NCI-H2107 treated with DMSO at 0.1 percent for 48 hours (cell line): ENCODE results near the gene RHBDD1.
"Not testable (repeated sequence)": the region's sequence is repeated elsewhere in the genome, so short reads cannot be mapped to it uniquely, and the experiment has no call there.

Source experiments
- DNase-seq: peaks from one replicate; lab custom pipeline; 2025; ENCODE audit not compliant: unreplicated experiment; lab: John Stamatoyannopoulos, UW

RHBDD1 gene

GRCh38 chr2:226839951-226840350 lies 4.1 kb downstream of the RHBDD1 start:
- DNase-seq: no peak

GRCh38 chr2:226843001-226843400 lies 7.1 kb downstream of the RHBDD1 start:
- not testable (repeated sequence) for DNase-seq

- DNase-seq: no peak
Measured at GRCh38 chr2:226845386-226846116, 9.7 kb downstream of the RHBDD1 start.

GRCh38 chr2:226847090-226847489 lies 11.2 kb downstream of the RHBDD1 start:
- no peak for DNase-seq

- no peak for DNase-seq
Measured at GRCh38 chr2:226847511-226847910, 11.7 kb downstream of the RHBDD1 start.

DNA sequence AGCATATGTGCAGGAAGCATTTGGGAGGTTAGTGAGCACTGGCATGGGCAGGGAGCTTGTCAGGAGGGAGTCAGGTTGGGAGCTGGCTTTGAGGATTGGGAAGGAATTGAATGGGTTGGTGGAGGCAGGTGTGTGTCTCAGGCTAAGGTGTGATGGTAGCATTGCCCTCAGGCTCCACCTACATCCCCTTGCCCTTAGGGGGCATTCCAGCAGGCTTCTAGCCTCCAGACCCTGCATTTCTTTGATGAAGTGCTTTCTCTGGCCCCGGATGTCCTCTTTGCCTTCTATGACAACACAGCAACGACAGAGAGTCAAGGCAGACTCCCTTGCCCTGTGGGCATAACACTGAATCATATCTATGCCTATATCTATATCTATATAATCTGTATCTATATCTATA lies 13.5 kb downstream of the RHBDD1 start:
- no peak for DNase-seq

- DNase-seq: no peak
Measured at GRCh38 chr2:226850024-226850423, 14.2 kb downstream of the RHBDD1 start.

GRCh38 chr2:226855787-226856186 lies 19.9 kb downstream of the RHBDD1 start:
- DNase-seq: no peak

GRCh38 chr2:226860087-226860486 lies 24.2 kb downstream of the RHBDD1 start:
- no peak for DNase-seq

DNA sequence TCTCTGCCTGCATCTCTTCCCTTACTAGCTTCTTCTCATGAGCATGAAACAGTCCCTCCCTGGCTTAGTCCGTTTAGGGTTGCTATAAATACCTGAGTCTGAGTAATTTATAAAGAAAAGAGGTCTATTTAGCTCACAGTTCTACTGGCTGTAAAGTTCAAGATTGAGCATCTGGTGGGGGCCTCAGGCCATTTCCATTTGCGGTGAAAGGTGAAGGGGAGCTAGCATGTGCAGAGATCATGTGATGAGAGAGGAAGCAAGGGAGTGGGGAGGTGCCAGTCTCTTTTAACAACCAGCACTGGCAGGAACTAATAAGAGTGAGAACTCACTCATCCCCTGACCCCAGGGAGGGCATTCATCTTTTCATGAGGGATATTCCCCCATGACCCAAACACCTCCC lies 26.8 kb downstream of the RHBDD1 start:
- DNase-seq: no peak

- no peak for DNase-seq
Measured at GRCh38 chr2:226865273-226865672, 29.4 kb downstream of the RHBDD1 start.

- DNase-seq: no peak
Measured at GRCh38 chr2:226865710-226866109, 29.9 kb downstream of the RHBDD1 start.

DNA sequence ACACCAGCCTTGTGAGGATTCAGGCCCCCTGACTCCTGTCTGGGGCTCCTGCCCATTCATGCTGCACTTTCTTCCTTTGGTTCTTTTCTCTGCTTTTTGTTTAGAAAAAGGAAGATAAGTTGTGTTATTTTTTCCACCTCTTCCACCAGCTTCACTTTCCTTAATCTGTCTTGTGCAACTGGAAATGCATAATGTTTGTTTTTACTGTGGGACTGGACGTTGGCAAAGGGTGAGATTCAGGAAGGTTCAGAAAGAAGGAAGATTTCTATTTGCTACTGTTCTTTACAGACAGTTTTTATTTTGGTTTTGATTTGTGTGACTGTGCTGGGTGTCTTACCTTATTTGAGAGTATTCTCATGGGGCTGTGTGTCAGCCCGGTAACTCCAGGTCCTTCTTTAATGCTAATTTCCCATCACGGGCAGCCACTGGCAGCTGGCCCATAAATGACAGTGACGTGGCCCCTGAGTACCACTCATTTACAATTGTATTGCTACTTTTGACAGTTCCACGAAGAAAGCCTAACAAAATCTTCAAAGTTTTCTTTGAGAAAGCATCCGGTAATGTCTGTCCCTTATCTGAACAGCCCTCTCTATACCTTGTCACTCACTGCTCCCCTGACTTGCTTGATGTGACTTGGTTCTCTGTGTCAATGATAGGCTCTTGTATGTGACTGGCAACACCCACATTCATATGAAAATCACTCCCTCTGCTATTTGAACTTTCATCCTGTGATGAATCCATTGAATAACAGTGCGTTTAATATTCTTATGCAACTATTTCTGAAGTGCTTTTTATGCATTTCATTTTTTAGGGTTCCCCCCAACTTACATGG lies 32.7 kb downstream of the RHBDD1 start:
- no peak for DNase-seq

DNA sequence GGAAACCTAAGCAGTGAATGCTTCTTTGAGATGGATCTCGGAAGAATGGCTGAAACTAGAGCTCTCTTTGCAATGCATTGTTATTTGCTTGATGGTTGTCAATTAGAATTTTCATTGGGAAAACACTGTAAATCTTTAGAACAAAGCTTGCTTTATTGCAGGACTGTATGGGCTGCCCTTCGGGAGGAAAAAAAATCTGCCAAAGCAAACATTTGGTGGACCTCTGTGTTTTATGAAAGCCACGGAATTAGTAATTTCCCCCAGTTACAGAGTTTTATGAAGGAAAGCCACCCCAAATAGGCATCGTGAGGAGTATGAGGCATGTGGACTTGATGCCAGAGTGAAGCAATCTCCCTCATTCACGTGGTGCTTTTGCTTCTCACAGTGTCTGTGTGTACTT lies 33.5 kb downstream of the RHBDD1 start:
- no peak for DNase-seq

GRCh38 chr2:226873051-226873620 lies 37.3 kb downstream of the RHBDD1 start:
- DNase-seq: no peak

GRCh38 chr2:226873826-226874225 lies 38.0 kb downstream of the RHBDD1 start:
- DNase-seq: no peak

GRCh38 chr2:226874749-226875148 lies 38.9 kb downstream of the RHBDD1 start:
- no peak for DNase-seq

GRCh38 chr2:226875438-226876225 lies 39.8 kb downstream of the RHBDD1 start:
- no peak for DNase-seq

DNA sequence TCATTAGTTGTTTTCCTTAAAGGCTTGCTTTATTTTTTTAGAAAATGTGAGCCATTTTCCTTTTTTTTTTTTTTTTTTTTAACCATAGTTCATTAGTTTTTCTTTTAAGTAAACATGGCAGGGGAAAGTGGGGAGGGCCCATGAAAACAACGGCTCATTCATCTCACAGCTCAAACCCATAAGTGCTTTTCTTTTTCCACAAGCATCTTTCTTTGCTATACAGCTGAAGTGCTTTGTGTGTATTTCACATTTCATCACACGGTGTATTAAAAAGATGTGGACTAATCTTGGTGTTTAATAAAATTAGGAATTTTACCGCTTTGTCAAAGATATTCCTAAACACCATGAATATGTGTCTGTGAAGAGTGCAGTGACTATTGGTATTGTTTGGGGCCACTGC lies 41.6 kb downstream of the RHBDD1 start:
- no peak for DNase-seq

DNA sequence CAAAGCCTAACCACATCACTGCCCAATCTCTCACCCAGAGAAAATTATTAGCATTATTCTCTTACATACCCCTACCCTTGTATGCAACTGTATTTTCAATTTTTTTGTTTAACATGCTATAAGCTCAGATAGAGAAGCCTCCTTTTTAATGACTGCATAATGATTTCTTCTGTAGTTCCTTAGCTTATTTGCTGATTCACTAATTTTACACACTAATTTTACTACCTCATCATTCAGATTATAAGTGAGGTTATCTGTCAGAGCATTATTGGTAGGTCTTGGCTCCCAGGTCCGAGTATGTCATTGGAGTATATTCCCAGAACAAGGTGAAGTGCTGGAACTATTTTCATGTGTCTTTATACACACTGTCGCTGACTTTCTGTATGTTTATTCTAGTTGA lies 45.4 kb downstream of the RHBDD1 start:
- DNase-seq: no peak

GRCh38 chr2:226882606-226883005 lies 46.8 kb downstream of the RHBDD1 start:
- DNase-seq: no peak
